H9 (cell line): ENCODE data around the gene RNF208. TPM values are rescaled to one million over a fixed set of nuclear protein-coding genes. Genes with fewer than 3 reads are reported as not detected.

ENCODE experiments used
- DNase-seq: peaks from one replicate; pipeline ENCODE4 v3.0.0-alpha.2; 2017
- H2AFZ ChIP-seq: one replicate; pipeline ENCODE4 v1.6.1; 2013; ENCODE audit warnings: mild to moderate bottlenecking, low read length, control low read depth, moderate library complexity
- H2AK5ac ChIP-seq: 2 replicates; pipeline ENCODE4 v1.6.1; 2013; ENCODE audit warnings: low read length, control low read depth, mixed read lengths; ENCODE audit not compliant: insufficient read length
- H2BK120ac ChIP-seq: one replicate; pipeline ENCODE4 v1.6.1; 2013; ENCODE audit warnings: low read depth, mild to moderate bottlenecking, low read length, control low read depth, inconsistent platforms; ENCODE audit not compliant: poor library complexity, severe bottlenecking
- H2BK12ac ChIP-seq: 2 replicates; pipeline ENCODE4 v1.6.1; 2013; ENCODE audit warnings: low read length, control low read depth, mixed read lengths, low read depth; ENCODE audit not compliant: insufficient read length
- H2BK15ac ChIP-seq: 2 replicates; pipeline ENCODE4 v1.6.1; 2013; ENCODE audit warnings: low read depth, low read length, control low read depth
- H2BK20ac ChIP-seq: one replicate; pipeline ENCODE4 v1.6.1; 2013; ENCODE audit warnings: low read depth, mild to moderate bottlenecking, low read length, control low read depth, inconsistent platforms; ENCODE audit not compliant: poor library complexity, severe bottlenecking
- H2BK5ac ChIP-seq: 2 replicates; pipeline ENCODE4 v1.6.1; 2013; ENCODE audit warnings: low read length, control low read depth, mixed read lengths; ENCODE audit not compliant: insufficient read length
- H3K14ac ChIP-seq: 2 replicates; pipeline ENCODE4 v1.6.1; 2013; ENCODE audit warnings: low read length, control low read depth; ENCODE audit not compliant: insufficient read depth
- H3K18ac ChIP-seq: 2 replicates; pipeline ENCODE4 v1.6.1; 2013; ENCODE audit warnings: low read depth, mild to moderate bottlenecking, mixed read lengths, low read length, control low read depth; ENCODE audit not compliant: insufficient read length
- H3K23ac ChIP-seq: 2 replicates; pipeline ENCODE4 v1.6.1; 2013; ENCODE audit warnings: low read length, control low read depth, mixed read lengths, low read depth; ENCODE audit not compliant: insufficient read length
- H3K23me2 ChIP-seq: 2 replicates; pipeline ENCODE4 v1.6.1; 2013; ENCODE audit warnings: low read depth, mild to moderate bottlenecking, mixed read lengths, low read length, control low read depth; ENCODE audit not compliant: insufficient read length, poor library complexity, severe bottlenecking
- H3K27ac ChIP-seq: 2 replicates; pipeline ENCODE4 v1.5.1; 2013; ENCODE audit warnings: low read length, control low read depth, mixed read lengths, low read depth; ENCODE audit not compliant: insufficient read length
- H3K27me3 ChIP-seq: 2 replicates; pipeline ENCODE4 v1.6.1; 2013; ENCODE audit warnings: low read length, control low read depth, inconsistent platforms; ENCODE audit not compliant: insufficient read depth
- H3K4ac ChIP-seq: 2 replicates; pipeline ENCODE4 v1.6.1; 2013; ENCODE audit warnings: low read depth, mild to moderate bottlenecking, control low read depth, inconsistent platforms, low read length, moderate library complexity
- H3K4me1 ChIP-seq: 2 replicates; pipeline ENCODE4 v1.6.1; 2013; ENCODE audit warnings: low read length, control low read depth, inconsistent platforms; ENCODE audit not compliant: insufficient read depth
- H3K4me2 ChIP-seq: 2 replicates; pipeline ENCODE4 v1.6.1; 2013; ENCODE audit warnings: low read length, control low read depth, mixed read lengths; ENCODE audit not compliant: insufficient read length, insufficient read depth
- H3K56ac ChIP-seq: 2 replicates; pipeline ENCODE4 v1.6.1; 2013; ENCODE audit warnings: low read depth, mild to moderate bottlenecking, mixed read lengths, low read length, control low read depth; ENCODE audit not compliant: insufficient read length
- H3K79me1 ChIP-seq: 2 replicates; pipeline ENCODE4 v1.6.1; 2013; ENCODE audit warnings: low read depth, mild to moderate bottlenecking, moderate library complexity, low read length, control low read depth, inconsistent platforms; ENCODE audit not compliant: insufficient read depth, poor library complexity, severe bottlenecking
- H3K79me2 ChIP-seq: 2 replicates; pipeline ENCODE4 v1.6.1; 2013; ENCODE audit warnings: low read length, control low read depth, inconsistent platforms; ENCODE audit not compliant: insufficient read depth
- H3K9ac ChIP-seq: 2 replicates; pipeline ENCODE4 v1.6.1; 2013; ENCODE audit warnings: low read length, control low read depth, mixed read lengths; ENCODE audit not compliant: insufficient read length; ENCODE audit errors: extremely low read depth
- H3K9me3 ChIP-seq: one replicate; pipeline ENCODE4 v1.6.1; 2013; ENCODE audit warnings: low read depth, low read length, inconsistent platforms; ENCODE audit not compliant: control insufficient read depth
- H3T11ph ChIP-seq: one replicate; pipeline ENCODE4 v1.6.1; 2013; ENCODE audit warnings: mild to moderate bottlenecking, low read length, control low read depth, inconsistent platforms
- H4K20me1 ChIP-seq: one replicate; pipeline ENCODE4 v1.6.1; 2013; ENCODE audit not compliant: control insufficient read depth, insufficient read length, insufficient read depth
- H4K5ac ChIP-seq: 2 replicates; pipeline ENCODE4 v1.6.1; 2013; ENCODE audit warnings: low read depth, mild to moderate bottlenecking, mixed read lengths, low read length, control low read depth; ENCODE audit not compliant: insufficient read length
- H4K8ac ChIP-seq: replicated peaks from 2 replicates; pipeline ENCODE4 v1.6.1; 2013; ENCODE audit warnings: low read length, control low read depth, mixed read lengths, low read depth; ENCODE audit not compliant: insufficient read length
- H4K91ac ChIP-seq: 2 replicates; pipeline ENCODE4 v1.6.1; 2013; ENCODE audit warnings: low read depth, mild to moderate bottlenecking, moderate library complexity, mixed read lengths, low read length, control low read depth; ENCODE audit not compliant: insufficient read length
- H3K27ac Mint-ChIP-seq, 3 experiments: 2 replicates in 2 of 3; 3 replicates in 1 of 3; pipeline ENCODE4 v1.8.0; 2020 to 2021; ENCODE audit warnings: mixed read lengths in 3 of 3, mild to moderate bottlenecking in 1 of 3, moderate library complexity in 1 of 3
- H3K27me3 Mint-ChIP-seq: 2 replicates; pipeline ENCODE4 v1.8.0; 2021; ENCODE audit warnings: low read depth, mild to moderate bottlenecking, moderate library complexity, mixed read lengths
- H3K36me3 Mint-ChIP-seq, 3 experiments: 2 replicates in 2 of 3; 3 replicates in 1 of 3; pipeline ENCODE4 v1.8.0; 2020 to 2021; ENCODE audit warnings: low read depth in 3 of 3, mixed read lengths in 3 of 3; ENCODE audit not compliant: insufficient read depth in 1 of 3
- H3K4me1 Mint-ChIP-seq, 2 experiments: 2 replicates each; pipeline ENCODE4 v1.8.0; 2020; ENCODE audit warnings: mixed read lengths in 2 of 2
- H3K4me3 Mint-ChIP-seq, 2 experiments: 2 replicates in 1 of 2; 3 replicates in 1 of 2; pipeline ENCODE4 v1.8.0; 2020 to 2021; ENCODE audit warnings: mild to moderate bottlenecking in 2 of 2, mixed read lengths in 2 of 2, moderate library complexity in 1 of 2
- H3K9me3 Mint-ChIP-seq, 2 experiments: 2 replicates in 1 of 2; 3 replicates in 1 of 2; pipeline ENCODE4 v1.8.0; 2020; ENCODE audit warnings: mild to moderate bottlenecking in 2 of 2, mixed read lengths in 2 of 2, moderate library complexity in 1 of 2
- WGBS: extraction: QIAGEN DNeasy Blood & Tissue Kit; methylation state at CpG from one replicate; pipeline ENCODE4 v1.1.7; 2013; ENCODE audit warnings: missing lambda C conversion rate, low lambda C conversion rate, mixed read lengths; ENCODE audit not compliant: insufficient read length; ENCODE audit errors: extremely low coverage; 5-methylcytosine and 5-hydroxymethylcytosine counted together
- total RNA-seq: library from RNA; stranded (reverse); gene quantifications from 2 replicates; pipeline ENCODE4 v1.2.1, GENCODE V29; 2021
- TF ChIP-seq, protein P1 (sequence below): fragments of 200-600 bp; sonication (generic); conservative IDR thresholded peaks from 3 replicates; pipeline ENCODE4 v1.8.0; 2021; ENCODE audit warnings: antibody characterized with exemption, mild to moderate bottlenecking

RNF208 gene
- total RNA-seq, 1 experiment from 2014 or later: 7.7 TPM

DNA sequence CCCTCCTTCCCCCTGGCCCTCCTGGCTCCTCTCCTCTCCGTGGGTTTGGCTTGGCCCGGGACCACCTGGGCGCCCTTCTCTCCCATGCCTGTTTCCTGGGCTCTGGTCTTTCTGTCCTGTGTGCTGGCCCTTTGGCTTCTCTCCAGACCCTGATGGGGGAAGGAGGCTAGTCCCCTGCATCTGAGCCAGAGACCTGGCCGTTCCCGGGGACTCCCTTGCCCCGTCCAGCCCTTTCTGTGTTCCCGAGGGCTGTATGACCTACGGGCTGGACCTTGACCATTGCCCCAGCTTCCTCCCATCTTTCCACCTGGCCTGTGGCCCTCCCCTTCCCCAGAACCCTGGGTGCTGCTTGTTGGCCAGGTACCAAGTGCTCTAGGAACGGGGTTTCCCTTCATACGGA lies 41.5 kb upstream of the RNF208 start:
- Mint-ChIP-seq H3K27ac (no peak overlapping the region), H3K4me3 (no peak overlapping the region; a peak in 1 of 5 replicates), H3K36me3 (peaks cover 11 to 50% (median 38%) of the 10 kb centered on the region in 3 experiments; a peak in 6 of 7 replicates), H3K4me1 (0 out of 4 replicates have a peak, but pooled peaks cover 0 to 3% of the 10 kb centered on the region in 2 experiments), H3K9me3 (no peaks in the 10 kb centered on the region), H3K27me3 (no peaks in the 10 kb centered on the region; the same call in 1 of the 2 replicates)
- no peaks in the 10 kb centered on the region for H3K27me3 ChIP-seq
- no peaks in the 10 kb centered on the region for H3K9me3 ChIP-seq
- H3K56ac ChIP-seq: no peak overlapping the region
- no CpG with 5 or more reads among the region's 10 CpGs for WGBS
- no peak overlapping the region for H4K91ac ChIP-seq
- DNase-seq: no peak
- H2BK20ac ChIP-seq: no peak overlapping the region
- no peaks in the 10 kb centered on the region for H3K79me1 ChIP-seq
- no peak overlapping the region for H3K9ac ChIP-seq
- H2BK5ac ChIP-seq: no peak overlapping the region
- no peak overlapping the region for H3K4ac ChIP-seq
- no peak overlapping the region for H3K4me2 ChIP-seq
- no peak overlapping the region for H3K14ac ChIP-seq
- no peak overlapping the region for H4K5ac ChIP-seq
- no peaks in the 10 kb centered on the region for H3K4me1 ChIP-seq
- no peak overlapping the region for H4K8ac ChIP-seq
- TF ChIP-seq, protein P1, sequence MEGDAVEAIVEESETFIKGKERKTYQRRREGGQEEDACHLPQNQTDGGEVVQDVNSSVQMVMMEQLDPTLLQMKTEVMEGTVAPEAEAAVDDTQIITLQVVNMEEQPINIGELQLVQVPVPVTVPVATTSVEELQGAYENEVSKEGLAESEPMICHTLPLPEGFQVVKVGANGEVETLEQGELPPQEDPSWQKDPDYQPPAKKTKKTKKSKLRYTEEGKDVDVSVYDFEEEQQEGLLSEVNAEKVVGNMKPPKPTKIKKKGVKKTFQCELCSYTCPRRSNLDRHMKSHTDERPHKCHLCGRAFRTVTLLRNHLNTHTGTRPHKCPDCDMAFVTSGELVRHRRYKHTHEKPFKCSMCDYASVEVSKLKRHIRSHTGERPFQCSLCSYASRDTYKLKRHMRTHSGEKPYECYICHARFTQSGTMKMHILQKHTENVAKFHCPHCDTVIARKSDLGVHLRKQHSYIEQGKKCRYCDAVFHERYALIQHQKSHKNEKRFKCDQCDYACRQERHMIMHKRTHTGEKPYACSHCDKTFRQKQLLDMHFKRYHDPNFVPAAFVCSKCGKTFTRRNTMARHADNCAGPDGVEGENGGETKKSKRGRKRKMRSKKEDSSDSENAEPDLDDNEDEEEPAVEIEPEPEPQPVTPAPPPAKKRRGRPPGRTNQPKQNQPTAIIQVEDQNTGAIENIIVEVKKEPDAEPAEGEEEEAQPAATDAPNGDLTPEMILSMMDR: no peak
- H4K20me1 ChIP-seq: no peaks in the 10 kb centered on the region
- no peak overlapping the region for H3K27ac ChIP-seq
- no peak overlapping the region for H3K23ac ChIP-seq
- no peak overlapping the region for H2AK5ac ChIP-seq
- no peak overlapping the region for H3T11ph ChIP-seq
- no peak overlapping the region for H2BK15ac ChIP-seq
- H3K23me2 ChIP-seq: no peaks in the 10 kb centered on the region
- H2BK120ac ChIP-seq: no peak overlapping the region
- no peak overlapping the region for H3K18ac ChIP-seq
- H3K79me2 ChIP-seq: no peaks in the 10 kb centered on the region
- no peak overlapping the region for H2BK12ac ChIP-seq
- H2AFZ ChIP-seq: no peak overlapping the region
